ENCODE data around the gene IFNA10. TPM values are rescaled to one million over a fixed set of nuclear protein-coding genes. Genes with fewer than 3 reads are reported as not detected.
"Not testable (repeated sequence)": the region's sequence is repeated elsewhere in the genome, so short reads cannot be mapped to it uniquely, and the experiment has no call there.

IFNA10 gene
- total RNA-seq, 1 experiment from 2014 or later = not detected

DNA sequence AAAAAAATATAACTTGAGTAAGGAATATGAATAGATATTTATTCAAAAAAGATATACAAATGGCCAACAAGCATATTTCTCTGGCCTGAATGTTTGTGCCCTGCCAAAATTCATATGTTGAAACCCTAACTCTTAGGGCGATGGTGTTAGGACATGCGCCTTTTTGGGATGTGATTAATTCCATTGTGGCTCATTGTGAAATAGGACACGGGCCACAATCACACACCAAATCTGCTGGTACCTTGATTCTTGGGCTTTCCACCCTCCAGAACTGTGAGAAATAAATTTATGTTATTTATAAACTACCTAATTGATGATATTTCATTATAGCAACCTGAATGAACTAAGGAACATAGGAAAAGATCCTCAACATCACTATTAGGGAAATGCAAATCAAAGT, 34.8 kb downstream of the IFNA10 start:
- intact Hi-C loops (cut with micrococcal nuclease; ENCODE audit: unreplicated experiment) = no loop called here
- CTCF ChIA-PET = no interaction called here
- Mint-ChIP-seq H3K27ac (ENCODE audit: unreplicated experiment) (no peak overlapping the region), H3K4me1 (ENCODE audit: low read depth, unreplicated experiment) (no peaks in the 10 kb centered on the region), H3K36me3 (ENCODE audit: insufficient read depth, unreplicated experiment) (no peaks in the 10 kb centered on the region), H3K27me3 (ENCODE audit: unreplicated experiment) (peaks cover 7% of the 10 kb centered on the region), H3K9me3 (ENCODE audit: low read depth, unreplicated experiment) (no peaks in the 10 kb centered on the region), H3K4me3 (ENCODE audit: low read depth, unreplicated experiment) (no peak overlapping the region)
- no peak for DNase-seq
- TF ChIP-seq, protein P1, sequence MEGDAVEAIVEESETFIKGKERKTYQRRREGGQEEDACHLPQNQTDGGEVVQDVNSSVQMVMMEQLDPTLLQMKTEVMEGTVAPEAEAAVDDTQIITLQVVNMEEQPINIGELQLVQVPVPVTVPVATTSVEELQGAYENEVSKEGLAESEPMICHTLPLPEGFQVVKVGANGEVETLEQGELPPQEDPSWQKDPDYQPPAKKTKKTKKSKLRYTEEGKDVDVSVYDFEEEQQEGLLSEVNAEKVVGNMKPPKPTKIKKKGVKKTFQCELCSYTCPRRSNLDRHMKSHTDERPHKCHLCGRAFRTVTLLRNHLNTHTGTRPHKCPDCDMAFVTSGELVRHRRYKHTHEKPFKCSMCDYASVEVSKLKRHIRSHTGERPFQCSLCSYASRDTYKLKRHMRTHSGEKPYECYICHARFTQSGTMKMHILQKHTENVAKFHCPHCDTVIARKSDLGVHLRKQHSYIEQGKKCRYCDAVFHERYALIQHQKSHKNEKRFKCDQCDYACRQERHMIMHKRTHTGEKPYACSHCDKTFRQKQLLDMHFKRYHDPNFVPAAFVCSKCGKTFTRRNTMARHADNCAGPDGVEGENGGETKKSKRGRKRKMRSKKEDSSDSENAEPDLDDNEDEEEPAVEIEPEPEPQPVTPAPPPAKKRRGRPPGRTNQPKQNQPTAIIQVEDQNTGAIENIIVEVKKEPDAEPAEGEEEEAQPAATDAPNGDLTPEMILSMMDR (IDR thresholded peaks at IDR 0.05; ENCODE audit: unreplicated experiment) = no peak
- BruUV-seq (replicated peaks) = no TSS peak

- TF ChIP-seq, protein P1 (IDR thresholded peaks at IDR 0.05; ENCODE audit: unreplicated experiment) = no peak
- BruUV-seq (replicated peaks) = no TSS peak
- H3K4me3 Mint-ChIP-seq (ENCODE audit: low read depth, unreplicated experiment) = no peak overlapping the region
- no peak overlapping the region for H3K27ac Mint-ChIP-seq (ENCODE audit: unreplicated experiment)
- intact Hi-C loops (cut with micrococcal nuclease; ENCODE audit: unreplicated experiment) = no loop called here
- no peaks in the 10 kb centered on the region for H3K4me1 Mint-ChIP-seq (ENCODE audit: low read depth, unreplicated experiment)
- H3K27me3 Mint-ChIP-seq (ENCODE audit: unreplicated experiment) = no peaks in the 10 kb centered on the region
- DNase-seq = no peak
- H3K36me3 Mint-ChIP-seq (ENCODE audit: insufficient read depth, unreplicated experiment) = no peaks in the 10 kb centered on the region
- H3K9me3 Mint-ChIP-seq (ENCODE audit: low read depth, unreplicated experiment) = no peaks in the 10 kb centered on the region
- CTCF ChIA-PET = no interaction called here
Observed at GRCh38 chr9:21171351-21171750, 35.6 kb downstream of the IFNA10 start.

- H3K4me1 Mint-ChIP-seq (ENCODE audit: low read depth, unreplicated experiment); H3K9me3 Mint-ChIP-seq (ENCODE audit: low read depth, unreplicated experiment); H3K4me3 Mint-ChIP-seq (ENCODE audit: low read depth, unreplicated experiment); DNase-seq; CTCF ChIA-PET; H3K27me3 Mint-ChIP-seq (ENCODE audit: unreplicated experiment); H3K27ac Mint-ChIP-seq (ENCODE audit: unreplicated experiment); H3K36me3 Mint-ChIP-seq (ENCODE audit: insufficient read depth, unreplicated experiment); intact Hi-C loops (cut with micrococcal nuclease; ENCODE audit: unreplicated experiment); BruUV-seq (replicated peaks): not testable (repeated sequence)
Observed at GRCh38 chr9:21166560-21166959, 40.4 kb downstream of the IFNA10 start, which contains the start of gene IFNA21. Gene IFNA21 (minus strand): TSS chr9:21166660. CDS start chr9:21166612, 48 bp downstream.

GRCh38 chr9:21165516-21165915, 41.4 kb downstream of the IFNA10 start:
- no peaks in the 10 kb centered on the region for H3K36me3 Mint-ChIP-seq (ENCODE audit: insufficient read depth, unreplicated experiment)
- CTCF ChIA-PET = no interaction called here

GRCh38 chr9:21160178-21160577, 46.8 kb downstream of the IFNA10 start:
- Mint-ChIP-seq H3K4me1 (ENCODE audit: low read depth, unreplicated experiment) (no peaks in the 10 kb centered on the region), H3K27me3 (ENCODE audit: unreplicated experiment) (no peaks in the 10 kb centered on the region), H3K4me3 (ENCODE audit: low read depth, unreplicated experiment) (no peak overlapping the region), H3K36me3 (ENCODE audit: insufficient read depth, unreplicated experiment) (no peaks in the 10 kb centered on the region), H3K9me3 (ENCODE audit: low read depth, unreplicated experiment) (no peaks in the 10 kb centered on the region), H3K27ac (ENCODE audit: unreplicated experiment) (no peak overlapping the region)
- CTCF ChIA-PET = no interaction called here
- intact Hi-C loops (cut with micrococcal nuclease; ENCODE audit: unreplicated experiment) = no loop called here
- no peak for DNase-seq
- no TSS peak for BruUV-seq (replicated peaks)
- TF ChIP-seq, protein P1 (IDR thresholded peaks at IDR 0.05; ENCODE audit: unreplicated experiment) = no peak

More at GRCh38 chr9:21165516-21165915, 41.4 kb downstream of the IFNA10 start:
- Mint-ChIP-seq H3K4me3 (ENCODE audit: low read depth, unreplicated experiment) (no peak overlapping the region), H3K9me3 (ENCODE audit: low read depth, unreplicated experiment) (no peaks in the 10 kb centered on the region), H3K27ac (ENCODE audit: unreplicated experiment) (no peak overlapping the region), H3K4me1 (ENCODE audit: low read depth, unreplicated experiment) (no peaks in the 10 kb centered on the region), H3K27me3 (ENCODE audit: unreplicated experiment) (no peaks in the 10 kb centered on the region)
- DNase-seq = no peak
- TF ChIP-seq, protein P1 (IDR thresholded peaks at IDR 0.05; ENCODE audit: unreplicated experiment) = no peak
- intact Hi-C loops (cut with micrococcal nuclease; ENCODE audit: unreplicated experiment) = no loop called here
- no TSS peak for BruUV-seq (replicated peaks)

Other genes with a start within 250 kb of the IFNA10 start
- gene HACD4, start 175.5 kb downstream of the IFNA10 start, total RNA-seq (2022) = 0.07 and 0.10 TPM in 2 replicates
- gene IFNB1, start 129.2 kb downstream of the IFNA10 start, total RNA-seq (2022) = 0.42 and 0.61 TPM in 2 replicates
- gene IFNW1, start 65.3 kb downstream of the IFNA10 start, total RNA-seq (2022) = not detected in 2 replicates
- not detected in 2 replicates for gene IFNA21, start 40.5 kb downstream of the IFNA10 start, total RNA-seq (2022)
- gene IFNA4, start 19.6 kb downstream of the IFNA10 start, total RNA-seq (2022) = not detected in 2 replicates
- not detected in 2 replicates for gene IFNA7, start 4.9 kb downstream of the IFNA10 start, total RNA-seq (2022)
- gene IFNA16, start 10.2 kb upstream of the IFNA10 start, total RNA-seq (2022) = not detected in 2 replicates
- gene IFNA17, start 21.1 kb upstream of the IFNA10 start, total RNA-seq (2022) = not detected in 2 replicates
- not detected in 2 replicates for gene IFNA14, start 32.9 kb upstream of the IFNA10 start, total RNA-seq (2022)
- gene IFNA5, start 98.2 kb upstream of the IFNA10 start, total RNA-seq (2022) = not detected in 2 replicates
- gene KLHL9, start 128.3 kb upstream of the IFNA10 start, total RNA-seq (2022) = 15.8 and 16.8 TPM in 2 replicates
- not detected in 2 replicates for gene IFNA6, start 143.7 kb upstream of the IFNA10 start, total RNA-seq (2022)
- not detected in 2 replicates for gene IFNA13, start 160.9 kb upstream of the IFNA10 start, total RNA-seq (2022)
- gene IFNA2, start 178.3 kb upstream of the IFNA10 start, total RNA-seq (2022) = not detected in 2 replicates
- not detected in 2 replicates for gene IFNA8, start 202.0 kb upstream of the IFNA10 start, total RNA-seq (2022)
- gene IFNA1, start 233.3 kb upstream of the IFNA10 start, total RNA-seq (2022) = not detected in 2 replicates